Measurements from ENCODE around the gene B3GNT4. TPM values are rescaled to one million over a fixed set of nuclear protein-coding genes. Genes with fewer than 3 reads are reported as not detected.

Gene B3GNT4
- total and polyA plus RNA-seq, 2 of the 13 experiments (the other 11 are each of a cell fraction or from before 2014, with no cell fraction given): 0.04 to 0.21 TPM

DNA sequence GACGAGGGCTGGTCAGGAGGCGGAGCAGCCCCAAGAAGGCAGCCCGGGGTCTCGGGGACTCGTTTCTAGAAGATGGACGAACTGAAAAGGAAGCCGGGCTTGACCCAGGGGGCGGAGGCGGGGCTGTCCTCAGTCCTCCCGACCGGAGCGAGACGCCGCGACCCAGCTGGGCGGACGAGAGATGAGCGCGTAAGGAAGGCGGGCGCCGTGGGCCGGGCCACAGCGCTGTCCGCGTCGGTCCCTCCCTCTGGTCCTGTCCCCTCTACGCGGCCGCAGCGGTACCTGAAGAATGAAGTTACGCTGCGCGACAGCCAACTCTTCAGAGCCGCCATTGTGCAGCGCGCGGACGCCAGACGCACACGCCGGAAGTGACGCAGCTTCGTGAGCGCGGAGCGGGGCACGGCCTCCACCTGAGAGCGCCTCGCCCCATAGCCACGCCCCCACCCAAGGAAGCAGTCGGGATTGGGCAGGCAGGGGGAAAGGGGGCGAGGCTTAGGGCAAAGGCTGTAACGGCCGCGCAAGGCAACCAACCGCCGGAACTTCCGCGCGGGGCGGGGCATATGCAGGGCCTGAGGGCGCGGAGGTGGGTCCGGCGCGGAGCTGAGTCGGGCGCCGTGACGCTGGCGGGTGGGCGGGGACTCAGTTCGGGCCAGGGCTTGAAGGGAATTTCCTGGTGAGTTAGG is 22.3 kb downstream of the B3GNT4 start, which contains the start of gene DIABLO (continued):
- TF ChIP-seq, protein P1, sequence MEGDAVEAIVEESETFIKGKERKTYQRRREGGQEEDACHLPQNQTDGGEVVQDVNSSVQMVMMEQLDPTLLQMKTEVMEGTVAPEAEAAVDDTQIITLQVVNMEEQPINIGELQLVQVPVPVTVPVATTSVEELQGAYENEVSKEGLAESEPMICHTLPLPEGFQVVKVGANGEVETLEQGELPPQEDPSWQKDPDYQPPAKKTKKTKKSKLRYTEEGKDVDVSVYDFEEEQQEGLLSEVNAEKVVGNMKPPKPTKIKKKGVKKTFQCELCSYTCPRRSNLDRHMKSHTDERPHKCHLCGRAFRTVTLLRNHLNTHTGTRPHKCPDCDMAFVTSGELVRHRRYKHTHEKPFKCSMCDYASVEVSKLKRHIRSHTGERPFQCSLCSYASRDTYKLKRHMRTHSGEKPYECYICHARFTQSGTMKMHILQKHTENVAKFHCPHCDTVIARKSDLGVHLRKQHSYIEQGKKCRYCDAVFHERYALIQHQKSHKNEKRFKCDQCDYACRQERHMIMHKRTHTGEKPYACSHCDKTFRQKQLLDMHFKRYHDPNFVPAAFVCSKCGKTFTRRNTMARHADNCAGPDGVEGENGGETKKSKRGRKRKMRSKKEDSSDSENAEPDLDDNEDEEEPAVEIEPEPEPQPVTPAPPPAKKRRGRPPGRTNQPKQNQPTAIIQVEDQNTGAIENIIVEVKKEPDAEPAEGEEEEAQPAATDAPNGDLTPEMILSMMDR (CRISPR knock-in tag; IDR thresholded peaks at IDR 0.05): peak; percentile 26; the same call in 1 of the 2 replicates
- TF ChIP-seq, protein P2, sequence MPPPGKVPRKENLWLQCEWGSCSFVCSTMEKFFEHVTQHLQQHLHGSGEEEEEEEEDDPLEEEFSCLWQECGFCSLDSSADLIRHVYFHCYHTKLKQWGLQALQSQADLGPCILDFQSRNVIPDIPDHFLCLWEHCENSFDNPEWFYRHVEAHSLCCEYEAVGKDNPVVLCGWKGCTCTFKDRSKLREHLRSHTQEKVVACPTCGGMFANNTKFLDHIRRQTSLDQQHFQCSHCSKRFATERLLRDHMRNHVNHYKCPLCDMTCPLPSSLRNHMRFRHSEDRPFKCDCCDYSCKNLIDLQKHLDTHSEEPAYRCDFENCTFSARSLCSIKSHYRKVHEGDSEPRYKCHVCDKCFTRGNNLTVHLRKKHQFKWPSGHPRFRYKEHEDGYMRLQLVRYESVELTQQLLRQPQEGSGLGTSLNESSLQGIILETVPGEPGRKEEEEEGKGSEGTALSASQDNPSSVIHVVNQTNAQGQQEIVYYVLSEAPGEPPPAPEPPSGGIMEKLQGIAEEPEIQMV (CRISPR knock-in tag; IDR thresholded peaks at IDR 0.05; ENCODE audit: low read depth): no peak; the same call in 1 of the 2 replicates
- TF ChIP-seq ZNF224 (CRISPR knock-in tag; IDR thresholded peaks at IDR 0.05) (no peak), SALL1 (CRISPR knock-in tag; IDR thresholded peaks at IDR 0.05) (peak; percentile 76), MYC (CRISPR knock-in tag; IDR thresholded peaks at IDR 0.05; ENCODE audit: borderline replicate concordance) (peak; percentile 20; the same call in 1 of the 2 replicates), RXRA (CRISPR knock-in tag; IDR thresholded peaks at IDR 0.05) (peak; percentile 86), ZNF558 (CRISPR knock-in tag; IDR thresholded peaks at IDR 0.05; ENCODE audit: borderline replicate concordance) (no peak), TRIM24 (CRISPR knock-in tag; IDR thresholded peaks at IDR 0.05) (no peak), ZZZ3 (CRISPR knock-in tag; IDR thresholded peaks at IDR 0.05; ENCODE audit: borderline replicate concordance) (peak; percentile 51; the same call in 1 of the 2 replicates), DPF2 (CRISPR knock-in tag; IDR thresholded peaks at IDR 0.05; ENCODE audit: borderline replicate concordance, low read depth) (no peak)
- TF ChIP-seq, protein P3, sequence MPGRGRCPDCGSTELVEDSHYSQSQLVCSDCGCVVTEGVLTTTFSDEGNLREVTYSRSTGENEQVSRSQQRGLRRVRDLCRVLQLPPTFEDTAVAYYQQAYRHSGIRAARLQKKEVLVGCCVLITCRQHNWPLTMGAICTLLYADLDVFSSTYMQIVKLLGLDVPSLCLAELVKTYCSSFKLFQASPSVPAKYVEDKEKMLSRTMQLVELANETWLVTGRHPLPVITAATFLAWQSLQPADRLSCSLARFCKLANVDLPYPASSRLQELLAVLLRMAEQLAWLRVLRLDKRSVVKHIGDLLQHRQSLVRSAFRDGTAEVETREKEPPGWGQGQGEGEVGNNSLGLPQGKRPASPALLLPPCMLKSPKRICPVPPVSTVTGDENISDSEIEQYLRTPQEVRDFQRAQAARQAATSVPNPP (CRISPR knock-in tag; IDR thresholded peaks at IDR 0.05): no peak
- TF ChIP-seq, protein P4, sequence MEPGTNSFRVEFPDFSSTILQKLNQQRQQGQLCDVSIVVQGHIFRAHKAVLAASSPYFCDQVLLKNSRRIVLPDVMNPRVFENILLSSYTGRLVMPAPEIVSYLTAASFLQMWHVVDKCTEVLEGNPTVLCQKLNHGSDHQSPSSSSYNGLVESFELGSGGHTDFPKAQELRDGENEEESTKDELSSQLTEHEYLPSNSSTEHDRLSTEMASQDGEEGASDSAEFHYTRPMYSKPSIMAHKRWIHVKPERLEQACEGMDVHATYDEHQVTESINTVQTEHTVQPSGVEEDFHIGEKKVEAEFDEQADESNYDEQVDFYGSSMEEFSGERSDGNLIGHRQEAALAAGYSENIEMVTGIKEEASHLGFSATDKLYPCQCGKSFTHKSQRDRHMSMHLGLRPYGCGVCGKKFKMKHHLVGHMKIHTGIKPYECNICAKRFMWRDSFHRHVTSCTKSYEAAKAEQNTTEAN (CRISPR knock-in tag; conservative IDR thresholded peaks at IDR 0.05): no peak
- TF ChIP-seq, protein P5, sequence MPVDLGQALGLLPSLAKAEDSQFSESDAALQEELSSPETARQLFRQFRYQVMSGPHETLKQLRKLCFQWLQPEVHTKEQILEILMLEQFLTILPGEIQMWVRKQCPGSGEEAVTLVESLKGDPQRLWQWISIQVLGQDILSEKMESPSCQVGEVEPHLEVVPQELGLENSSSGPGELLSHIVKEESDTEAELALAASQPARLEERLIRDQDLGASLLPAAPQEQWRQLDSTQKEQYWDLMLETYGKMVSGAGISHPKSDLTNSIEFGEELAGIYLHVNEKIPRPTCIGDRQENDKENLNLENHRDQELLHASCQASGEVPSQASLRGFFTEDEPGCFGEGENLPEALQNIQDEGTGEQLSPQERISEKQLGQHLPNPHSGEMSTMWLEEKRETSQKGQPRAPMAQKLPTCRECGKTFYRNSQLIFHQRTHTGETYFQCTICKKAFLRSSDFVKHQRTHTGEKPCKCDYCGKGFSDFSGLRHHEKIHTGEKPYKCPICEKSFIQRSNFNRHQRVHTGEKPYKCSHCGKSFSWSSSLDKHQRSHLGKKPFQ (CRISPR knock-in tag; IDR thresholded peaks at IDR 0.05; ENCODE audit: insufficient replicate concordance): peak; percentile 67
- TF ChIP-seq, protein P6, sequence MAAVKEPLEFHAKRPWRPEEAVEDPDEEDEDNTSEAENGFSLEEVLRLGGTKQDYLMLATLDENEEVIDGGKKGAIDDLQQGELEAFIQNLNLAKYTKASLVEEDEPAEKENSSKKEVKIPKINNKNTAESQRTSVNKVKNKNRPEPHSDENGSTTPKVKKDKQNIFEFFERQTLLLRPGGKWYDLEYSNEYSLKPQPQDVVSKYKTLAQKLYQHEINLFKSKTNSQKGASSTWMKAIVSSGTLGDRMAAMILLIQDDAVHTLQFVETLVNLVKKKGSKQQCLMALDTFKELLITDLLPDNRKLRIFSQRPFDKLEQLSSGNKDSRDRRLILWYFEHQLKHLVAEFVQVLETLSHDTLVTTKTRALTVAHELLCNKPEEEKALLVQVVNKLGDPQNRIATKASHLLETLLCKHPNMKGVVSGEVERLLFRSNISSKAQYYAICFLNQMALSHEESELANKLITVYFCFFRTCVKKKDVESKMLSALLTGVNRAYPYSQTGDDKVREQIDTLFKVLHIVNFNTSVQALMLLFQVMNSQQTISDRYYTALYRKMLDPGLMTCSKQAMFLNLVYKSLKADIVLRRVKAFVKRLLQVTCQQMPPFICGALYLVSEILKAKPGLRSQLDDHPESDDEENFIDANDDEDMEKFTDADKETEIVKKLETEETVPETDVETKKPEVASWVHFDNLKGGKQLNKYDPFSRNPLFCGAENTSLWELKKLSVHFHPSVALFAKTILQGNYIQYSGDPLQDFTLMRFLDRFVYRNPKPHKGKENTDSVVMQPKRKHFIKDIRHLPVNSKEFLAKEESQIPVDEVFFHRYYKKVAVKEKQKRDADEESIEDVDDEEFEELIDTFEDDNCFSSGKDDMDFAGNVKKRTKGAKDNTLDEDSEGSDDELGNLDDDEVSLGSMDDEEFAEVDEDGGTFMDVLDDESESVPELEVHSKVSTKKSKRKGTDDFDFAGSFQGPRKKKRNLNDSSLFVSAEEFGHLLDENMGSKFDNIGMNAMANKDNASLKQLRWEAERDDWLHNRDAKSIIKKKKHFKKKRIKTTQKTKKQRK (IDR thresholded peaks at IDR 0.05; ENCODE audit: low read length): no peak
- TF ChIP-seq, protein P7, sequence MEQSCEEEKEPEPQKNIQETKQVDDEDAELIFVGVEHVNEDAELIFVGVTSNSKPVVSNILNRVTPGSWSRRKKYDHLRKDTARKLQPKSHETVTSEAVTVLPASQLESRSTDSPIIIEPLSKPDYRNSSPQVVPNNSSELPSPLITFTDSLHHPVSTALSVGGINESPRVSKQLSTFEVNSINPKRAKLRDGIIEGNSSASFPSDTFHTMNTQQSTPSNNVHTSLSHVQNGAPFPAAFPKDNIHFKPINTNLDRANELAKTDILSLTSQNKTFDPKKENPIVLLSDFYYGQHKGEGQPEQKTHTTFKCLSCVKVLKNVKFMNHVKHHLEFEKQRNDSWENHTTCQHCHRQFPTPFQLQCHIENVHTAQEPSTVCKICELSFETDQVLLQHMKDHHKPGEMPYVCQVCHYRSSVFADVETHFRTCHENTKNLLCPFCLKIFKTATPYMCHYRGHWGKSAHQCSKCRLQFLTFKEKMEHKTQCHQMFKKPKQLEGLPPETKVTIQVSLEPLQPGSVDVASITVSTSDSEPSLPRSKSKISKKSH (CRISPR knock-in tag; IDR thresholded peaks at IDR 0.05; ENCODE audit: borderline replicate concordance): peak; percentile 89; the same call in 1 of the 2 replicates

All from HepG2 (cell line).